HepG2 (cell line): ENCODE results near the gene SPOPL. TPM values are rescaled to one million over a fixed set of nuclear protein-coding genes. Genes with fewer than 3 reads are reported as not detected.

Experiments
- BRCA1 ChIP-seq: sonication (generic); formaldehyde crosslinking; IDR thresholded peaks from 2 replicates; pipeline ENCODE4 v1.4.0; 2020; ENCODE audit warnings: missing genetic modification reagents
- CHD4 ChIP-seq: fragments of 200-600 bp; sonication (generic); IDR thresholded peaks from 2 replicates; pipeline ENCODE4 v1.7.0; 2017; ENCODE audit warnings: mild to moderate bottlenecking, low read length, borderline replicate concordance
- CREB1 ChIP-seq, 2 experiments: fragments of 450-650 bp in 1 of 2; IDR thresholded peaks; 2 replicates each; pipeline ENCODE4 v1.6.1; 2016 to 2017; ENCODE audit warnings: control low read depth in 1 of 2, mild to moderate bottlenecking in 1 of 2, missing compliant biosample characterization in 1 of 2, missing genetic modification characterization in 1 of 2
- DNMT3B ChIP-seq: conservative IDR thresholded peaks from 2 replicates; pipeline ENCODE4 v1.6.1; 2016; ENCODE audit warnings: missing biosample characterization, control low read depth
- FOXK1 ChIP-seq: sonication (generic); formaldehyde crosslinking; IDR thresholded peaks from 2 replicates; pipeline ENCODE4 v1.4.0; 2020; ENCODE audit warnings: low read depth, missing genetic modification reagents, borderline replicate concordance
- HMG20B ChIP-seq: conservative IDR thresholded peaks from 2 replicates; pipeline ENCODE4 v1.6.1; 2016; ENCODE audit warnings: missing genetic modification reagents, missing compliant biosample characterization
- JARID2 ChIP-seq: sonication (generic); formaldehyde crosslinking; IDR thresholded peaks from 2 replicates; pipeline ENCODE4 v1.8.1; 2023; ENCODE audit warnings: missing genetic modification reagents, inconsistent platforms; ENCODE audit not compliant: insufficient replicate concordance
- KLF11 ChIP-seq: IDR thresholded peaks from 2 replicates; pipeline ENCODE4 v1.6.1; 2016; ENCODE audit warnings: missing compliant biosample characterization
- MAFF ChIP-seq: IDR thresholded peaks from 2 replicates; pipeline ENCODE4 v1.6.1; 2011; ENCODE audit warnings: low read depth, low read length, improper control_type of control experiment
- MAFK ChIP-seq, 2 experiments: IDR thresholded peaks in 1 of 2; conservative IDR thresholded peaks in 1 of 2; 2 replicates each; pipeline ENCODE4 v1.6.1; 2011; ENCODE audit warnings: improper control_type of control experiment in 2 of 2, low read length in 2 of 2
- SRSF1 ChIP-seq: fragments of 200-400 bp; formaldehyde crosslinking; optimal IDR thresholded peaks from 2 replicates; pipeline ENCODE3; 2017; ENCODE audit warnings: mild to moderate bottlenecking, low read depth, low read length, moderate library complexity
- YY1 ChIP-seq: IDR thresholded peaks from 2 replicates; pipeline ENCODE4 v1.6.1; 2011; ENCODE audit warnings: low read length, low read depth, moderate library complexity, mild to moderate bottlenecking; ENCODE audit not compliant: insufficient read depth, insufficient replicate concordance
- ZMYM3 ChIP-seq: sonication (generic); formaldehyde crosslinking; IDR thresholded peaks from 2 replicates; pipeline ENCODE4 v1.5.1; 2020; ENCODE audit warnings: mild to moderate bottlenecking, missing genetic modification reagents
- ZNF251 ChIP-seq: sonication (generic); formaldehyde crosslinking; IDR thresholded peaks from 2 replicates; pipeline ENCODE4 v1.9.0; 2021; ENCODE audit warnings: mild to moderate bottlenecking, missing genetic modification reagents
- ZNF292 ChIP-seq: sonication (generic); formaldehyde crosslinking; IDR thresholded peaks from 2 replicates; pipeline ENCODE4 v1.8.1; 2022; ENCODE audit warnings: mild to moderate bottlenecking, low read depth, missing genetic modification reagents, borderline replicate concordance
- ZNF430 ChIP-seq: sonication (generic); formaldehyde crosslinking; IDR thresholded peaks from 2 replicates; pipeline ENCODE4 v1.9.0; 2021; ENCODE audit warnings: mild to moderate bottlenecking, missing genetic modification reagents
- ZNF451 ChIP-seq: sonication (generic); formaldehyde crosslinking; IDR thresholded peaks from 2 replicates; pipeline ENCODE4 v1.5.0; 2020; ENCODE audit warnings: mild to moderate bottlenecking, missing genetic modification reagents
- ZNF644 ChIP-seq: IDR thresholded peaks from 2 replicates; pipeline ENCODE4 v1.6.1; 2016; ENCODE audit warnings: low read depth
- ZNF724P ChIP-seq: sonication (generic); formaldehyde crosslinking; IDR thresholded peaks from 2 replicates; pipeline ENCODE4 v1.8.0; 2022; ENCODE audit warnings: missing genetic modification reagents, borderline replicate concordance
- ZNF75D ChIP-seq: sonication (generic); formaldehyde crosslinking; IDR thresholded peaks from 2 replicates; pipeline ENCODE4 v1.8.1; 2023; ENCODE audit warnings: missing genetic modification reagents, mild to moderate bottlenecking, borderline replicate concordance
- polyA plus RNA-seq, 8 experiments: library from polyadenylated mRNA; depleted of rRNA in 3 of 8; stranded (reverse) in 7 of 8; unstranded in 1 of 8; fragments of >200 nt; fragmentation: Illumina TruSeq in 4 of 8; extraction: Trizol in 4 of 8; gene quantifications; 2 replicates each; pipeline versions ENCODE4 v1.2.1 to v1.2.3, GENCODE V29; 2011 to 2016; ENCODE audit warnings: low read depth in 4 of 8, missing spikeins in 1 of 8, mixed read lengths in 1 of 8; ENCODE audit not compliant: insufficient read depth in 1 of 8
- total RNA-seq, 5 experiments: library from RNA; depleted of rRNA; stranded (reverse); fragments of >200 nt; fragmentation: Illumina TruSeq; extraction: Trizol; gene quantifications; 2 replicates each; pipeline ENCODE4 v1.2.3, GENCODE V29; 2016; ENCODE audit warnings: low read depth in 1 of 5
- TF ChIP-seq, protein P1 (sequence below): sonication (generic); formaldehyde crosslinking; IDR thresholded peaks from 2 replicates; pipeline ENCODE4 v1.8.1; 2023; ENCODE audit warnings: mild to moderate bottlenecking, moderate library complexity, missing genetic modification reagents
- TF ChIP-seq, protein P2 (sequence below): sonication (generic); formaldehyde crosslinking; conservative IDR thresholded peaks from 2 replicates; pipeline ENCODE4 v1.4.0; 2020; ENCODE audit warnings: missing genetic modification reagents
- TF ChIP-seq, protein P3 (sequence below): sonication (generic); formaldehyde crosslinking; IDR thresholded peaks from 2 replicates; pipeline ENCODE4 v1.4.0; 2020; ENCODE audit warnings: missing genetic modification reagents
- TF ChIP-seq, protein P4 (sequence below): sonication (generic); formaldehyde crosslinking; IDR thresholded peaks from 2 replicates; pipeline ENCODE4 v1.4.0; 2020; ENCODE audit warnings: missing genetic modification reagents
- TF ChIP-seq, protein P5 (sequence below): sonication (generic); formaldehyde crosslinking; IDR thresholded peaks from 2 replicates; pipeline ENCODE4 v1.4.0; 2020; ENCODE audit warnings: mild to moderate bottlenecking, missing genetic modification reagents

Gene SPOPL
- total and polyA plus RNA-seq, 2 of the 13 experiments (the other 11 are each of a cell fraction or from before 2014, with no cell fraction given): 12.6 to 51.6 TPM

DNA sequence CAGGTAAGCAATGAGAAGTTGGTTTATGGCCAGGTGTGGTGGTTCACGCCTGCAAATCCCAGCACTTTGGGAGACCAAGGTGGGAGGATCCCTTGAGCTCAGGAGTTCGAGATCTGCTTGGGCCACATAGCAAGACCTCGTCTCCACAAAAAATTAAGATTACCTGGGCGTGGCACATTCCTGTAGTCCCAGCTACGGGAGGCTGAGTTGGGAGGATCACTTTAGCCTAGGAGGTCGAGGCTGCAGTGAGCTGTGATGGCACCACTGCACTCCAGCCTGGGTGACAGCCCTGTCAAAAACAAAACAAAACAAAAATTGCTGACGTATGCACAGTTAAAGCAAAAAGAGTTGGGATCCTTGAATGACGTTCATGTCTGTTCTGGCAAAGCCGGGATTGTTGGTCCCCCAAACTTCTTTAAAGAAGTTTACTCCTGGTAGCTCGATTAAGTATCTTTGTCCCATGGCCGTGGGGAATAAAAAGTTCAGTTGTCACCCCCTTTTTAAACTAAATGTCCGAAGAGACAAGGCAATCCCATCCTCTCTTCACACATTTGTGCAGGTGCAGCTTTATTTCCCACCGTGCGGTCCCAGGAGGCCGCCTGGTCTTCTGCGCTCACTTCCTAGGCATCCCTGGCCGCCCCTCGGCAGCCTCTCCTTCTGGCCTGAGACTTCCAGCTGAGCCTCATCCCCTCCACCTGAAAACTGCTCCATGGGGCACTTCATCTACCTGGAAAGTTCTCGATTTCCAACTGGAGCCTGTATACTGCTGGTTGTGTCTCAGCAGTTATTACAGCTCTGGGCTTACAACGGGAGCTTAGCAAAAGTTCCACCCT, 762 bp upstream of the SPOPL start (continued):
- TF ChIP-seq, protein P1, sequence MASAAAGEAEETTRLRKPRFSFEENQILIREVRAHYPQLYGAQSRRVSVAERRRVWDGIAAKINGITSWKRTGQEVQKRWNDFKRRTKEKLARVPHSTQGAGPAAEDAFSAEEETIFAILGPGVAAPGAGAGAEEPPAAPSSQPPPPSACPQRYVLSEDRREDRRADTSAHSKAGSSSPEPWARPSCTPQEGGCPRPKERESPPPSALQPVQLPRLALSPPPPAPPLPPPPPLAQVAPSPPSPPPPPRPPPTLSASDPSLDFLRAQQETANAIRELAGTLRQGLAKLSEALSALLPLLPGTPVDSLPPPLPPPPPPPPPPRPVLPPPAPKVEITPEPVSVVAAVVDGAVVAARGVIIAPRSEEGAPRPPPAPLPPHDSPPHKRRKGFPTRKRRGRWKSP: no peak
- TF ChIP-seq ZNF251 (no peak), MAFF (peak; percentile 98), ZNF644 (CRISPR knock-in tag) (no peak), HMG20B (CRISPR knock-in tag) (no peak), ZNF75D (CRISPR knock-in tag) (no peak), KLF11 (no peak), YY1 (no peak), ZNF451 (no peak), CHD4 (no peak), ZNF292 (no peak), MAFK (conservative IDR thresholded peaks at IDR 0.05 in 1 of 2, IDR thresholded peaks at IDR 0.05 in 1 of 2; ENCODE audit: low read length in 2 of 2) (peak; percentile 99), ZNF724P (CRISPR knock-in tag) (0 out of 2 replicates have a peak, but pooled peaks have one; percentile 12), BRCA1 (CRISPR knock-in tag) (0 out of 2 replicates have a peak, but pooled peaks have one; percentile 19), FOXK1 (CRISPR knock-in tag) (no peak), DNMT3B (CRISPR knock-in tag) (no peak), JARID2 (CRISPR knock-in tag) (no peak), ZNF430 (0 out of 2 replicates have a peak, but pooled peaks have one; percentile 50), CREB1 (IDR thresholded peaks at IDR 0.05) (peak; percentile 64), CREB1 (CRISPR knock-in tag; IDR thresholded peaks at IDR 0.05) (no peak), SRSF1 (no peak), ZMYM3 (CRISPR knock-in tag) (peak; percentile 79; the same call in 1 of the 2 replicates)
- TF ChIP-seq, protein P2, sequence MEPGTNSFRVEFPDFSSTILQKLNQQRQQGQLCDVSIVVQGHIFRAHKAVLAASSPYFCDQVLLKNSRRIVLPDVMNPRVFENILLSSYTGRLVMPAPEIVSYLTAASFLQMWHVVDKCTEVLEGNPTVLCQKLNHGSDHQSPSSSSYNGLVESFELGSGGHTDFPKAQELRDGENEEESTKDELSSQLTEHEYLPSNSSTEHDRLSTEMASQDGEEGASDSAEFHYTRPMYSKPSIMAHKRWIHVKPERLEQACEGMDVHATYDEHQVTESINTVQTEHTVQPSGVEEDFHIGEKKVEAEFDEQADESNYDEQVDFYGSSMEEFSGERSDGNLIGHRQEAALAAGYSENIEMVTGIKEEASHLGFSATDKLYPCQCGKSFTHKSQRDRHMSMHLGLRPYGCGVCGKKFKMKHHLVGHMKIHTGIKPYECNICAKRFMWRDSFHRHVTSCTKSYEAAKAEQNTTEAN (CRISPR knock-in tag): no peak
- TF ChIP-seq, protein P3, sequence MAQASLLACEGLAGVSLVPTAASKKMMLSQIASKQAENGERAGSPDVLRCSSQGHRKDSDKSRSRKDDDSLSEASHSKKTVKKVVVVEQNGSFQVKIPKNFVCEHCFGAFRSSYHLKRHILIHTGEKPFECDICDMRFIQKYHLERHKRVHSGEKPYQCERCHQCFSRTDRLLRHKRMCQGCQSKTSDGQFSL (CRISPR knock-in tag): no peak
- TF ChIP-seq, protein P4, sequence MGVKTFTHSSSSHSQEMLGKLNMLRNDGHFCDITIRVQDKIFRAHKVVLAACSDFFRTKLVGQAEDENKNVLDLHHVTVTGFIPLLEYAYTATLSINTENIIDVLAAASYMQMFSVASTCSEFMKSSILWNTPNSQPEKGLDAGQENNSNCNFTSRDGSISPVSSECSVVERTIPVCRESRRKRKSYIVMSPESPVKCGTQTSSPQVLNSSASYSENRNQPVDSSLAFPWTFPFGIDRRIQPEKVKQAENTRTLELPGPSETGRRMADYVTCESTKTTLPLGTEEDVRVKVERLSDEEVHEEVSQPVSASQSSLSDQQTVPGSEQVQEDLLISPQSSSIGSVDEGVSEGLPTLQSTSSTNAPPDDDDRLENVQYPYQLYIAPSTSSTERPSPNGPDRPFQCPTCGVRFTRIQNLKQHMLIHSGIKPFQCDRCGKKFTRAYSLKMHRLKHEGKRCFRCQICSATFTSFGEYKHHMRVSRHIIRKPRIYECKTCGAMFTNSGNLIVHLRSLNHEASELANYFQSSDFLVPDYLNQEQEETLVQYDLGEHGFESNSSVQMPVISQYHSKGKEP (CRISPR knock-in tag): no peak
- TF ChIP-seq, protein P5, sequence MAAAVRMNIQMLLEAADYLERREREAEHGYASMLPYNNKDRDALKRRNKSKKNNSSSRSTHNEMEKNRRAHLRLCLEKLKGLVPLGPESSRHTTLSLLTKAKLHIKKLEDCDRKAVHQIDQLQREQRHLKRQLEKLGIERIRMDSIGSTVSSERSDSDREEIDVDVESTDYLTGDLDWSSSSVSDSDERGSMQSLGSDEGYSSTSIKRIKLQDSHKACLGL (CRISPR knock-in tag): peak; percentile 74; the same call in 1 of the 2 replicates
